ENCODE measurements around the gene EXOC8. TPM values are rescaled to one million over a fixed set of nuclear protein-coding genes. Genes with fewer than 3 reads are reported as not detected.

Gene EXOC8
- total and polyA plus RNA-seq, 4 donors: 4.6 to 19.0 (median 12.9) TPM

- H3K9me3 ChIP-seq (ENCODE audit: control insufficient read depth in 4 of 4, insufficient read depth in 3 of 4, low read length in 3 of 4): no peaks in the 10 kb centered on the region
- H3K27me3 ChIP-seq (ENCODE audit: control insufficient read depth in 3 of 3, insufficient read depth in 3 of 3, low read length in 2 of 3): no peaks in the 10 kb centered on the region
- H3K4me3 ChIP-seq: no peak overlapping the region
- no peak for TF ChIP-seq CTCF (IDR thresholded peaks at IDR 0.05; ENCODE audit: control extremely low read depth, extremely low read depth)
- H3K4me1 ChIP-seq (ENCODE audit: control insufficient read depth in 5 of 5, insufficient read depth in 5 of 5, low read length in 5 of 5): peaks cover 0 to 8% (median 0%) of the 10 kb centered on the region in 5 donors
- no peak overlapping the region for H3K27ac ChIP-seq (ENCODE audit: low read depth in 1 of 2, low read length in 1 of 2)
- peaks cover 0 to 13% (median 6%) of the 10 kb centered on the region in 4 donors for H3K36me3 ChIP-seq (ENCODE audit: control insufficient read depth in 4 of 4, insufficient read depth in 4 of 4, low read length in 4 of 4)
- no peak overlapping the region for H3K9ac ChIP-seq (ENCODE audit: insufficient read depth in 1 of 2, low read length in 2 of 2)
- DNase-seq (no peak), ATAC-seq (ENCODE audit: insufficient read depth, low FRiP score) (no peak)
- 69 to 81% methylated on average over 10 of the region's 10 CpGs for WGBS, 2 donors
These were observed 19.6 kb upstream of the EXOC8 start for GRCh38 chr1:231357187-231357772.

GRCh38 chr1:231355171-231355570, 17.5 kb upstream of the EXOC8 start:
- no peak for ATAC-seq (ENCODE audit: insufficient read depth, low FRiP score)
- 84 to 90% methylated on average over 3 of the region's 3 CpGs for WGBS, 2 donors

GRCh38 chr1:231354330-231355020, 16.8 kb upstream of the EXOC8 start:
- ATAC-seq (ENCODE audit: insufficient read depth, low FRiP score) (no peak), DNase-seq (no peak)
- Histone ChIP-seq H3K9me3 (ENCODE audit: control insufficient read depth in 4 of 4, insufficient read depth in 3 of 4, low read length in 3 of 4) (no peaks in the 10 kb centered on the region), H3K27me3 (ENCODE audit: control insufficient read depth in 3 of 3, insufficient read depth in 3 of 3, low read length in 2 of 3) (no peaks in the 10 kb centered on the region), H3K27ac (ENCODE audit: low read depth in 1 of 2, low read length in 1 of 2) (no peak overlapping the region), H3K9ac (ENCODE audit: insufficient read depth in 1 of 2, low read length in 2 of 2) (no peak overlapping the region), H3K4me1 (ENCODE audit: control insufficient read depth in 5 of 5, insufficient read depth in 5 of 5, low read length in 5 of 5) (peaks cover 0 to 7% (median 1%) of the 10 kb centered on the region in 5 donors), H3K4me3 (no peak overlapping the region), H3K36me3 (ENCODE audit: control insufficient read depth in 4 of 4, insufficient read depth in 4 of 4, low read length in 4 of 4) (peaks cover 2 to 19% (median 13%) of the 10 kb centered on the region in 4 donors)
- TF ChIP-seq CTCF (IDR thresholded peaks at IDR 0.05; ENCODE audit: control extremely low read depth, extremely low read depth): no peak
- WGBS, 2 donors: 87 to 88% methylated on average over 5 of the region's 5 CpGs

More at GRCh38 chr1:231355171-231355570, 17.5 kb upstream of the EXOC8 start:
- Histone ChIP-seq H3K27me3 (ENCODE audit: control insufficient read depth in 3 of 3, insufficient read depth in 3 of 3, low read length in 2 of 3) (no peaks in the 10 kb centered on the region), H3K9me3 (ENCODE audit: control insufficient read depth in 4 of 4, insufficient read depth in 3 of 4, low read length in 3 of 4) (no peaks in the 10 kb centered on the region), H3K36me3 (ENCODE audit: control insufficient read depth in 4 of 4, insufficient read depth in 4 of 4, low read length in 4 of 4) (peaks cover 2 to 17% (median 10%) of the 10 kb centered on the region in 4 donors), H3K4me1 (ENCODE audit: control insufficient read depth in 5 of 5, insufficient read depth in 5 of 5, low read length in 5 of 5) (peaks cover 0 to 7% (median 1%) of the 10 kb centered on the region in 5 donors), H3K4me3 (no peak overlapping the region), H3K9ac (ENCODE audit: insufficient read depth in 1 of 2, low read length in 2 of 2) (no peak overlapping the region), H3K27ac (ENCODE audit: low read depth in 1 of 2, low read length in 1 of 2) (no peak overlapping the region)
- no peak for TF ChIP-seq CTCF (IDR thresholded peaks at IDR 0.05; ENCODE audit: control extremely low read depth, extremely low read depth)
- DNase-seq: no peak
